HG03469 (cell line): Measurements from ENCODE around the gene TBP.
"Not testable (repeated sequence)": the region's sequence is repeated elsewhere in the genome, so short reads cannot be mapped to it uniquely, and the experiment has no call there.

ENCODE experiments used
- ATAC-seq: cut with Tn5 transposase; IDR thresholded peaks from one replicate; pipeline ENCODE4 v1.9.1; 2021; ENCODE audit warnings: mild to moderate bottlenecking, moderate library complexity, moderate number of reproducible peaks; ENCODE audit not compliant: unreplicated experiment

The TBP gene

DNA sequence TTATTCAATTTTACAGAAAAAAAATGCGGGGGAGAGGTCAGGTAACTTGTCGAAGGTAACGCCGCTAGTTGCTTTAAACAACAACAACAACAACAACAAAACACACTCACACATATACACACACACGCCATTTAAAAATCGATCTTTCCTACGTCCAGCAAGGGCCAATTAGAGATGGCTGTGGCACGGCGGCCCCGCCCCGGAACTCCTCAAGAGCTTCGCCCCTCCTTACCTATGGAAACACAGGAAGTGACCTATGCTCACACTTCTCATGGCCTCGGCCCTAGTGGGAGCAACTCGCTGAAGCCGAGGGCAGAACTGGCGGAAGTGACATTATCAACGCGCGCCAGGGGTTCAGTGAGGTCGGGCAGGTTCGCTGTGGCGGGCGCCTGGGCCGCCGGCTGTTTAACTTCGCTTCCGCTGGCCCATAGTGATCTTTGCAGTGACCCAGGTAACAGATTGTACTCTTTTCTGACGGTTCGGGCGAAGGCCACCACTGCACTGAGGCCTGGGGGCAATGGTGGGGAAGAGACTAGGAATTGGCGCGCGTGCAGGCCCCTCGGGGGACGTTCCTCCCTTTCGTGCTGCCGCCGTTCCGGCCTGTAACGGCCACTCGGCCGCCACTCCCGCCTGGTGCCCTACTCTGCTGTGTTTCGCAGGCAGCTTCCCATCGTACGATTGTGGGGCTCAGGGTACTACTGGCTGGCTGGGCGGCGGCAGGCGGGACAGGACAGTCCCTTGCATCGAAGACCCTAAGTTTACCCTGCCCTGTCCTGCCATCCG, at the start of gene TBP:
TSS of gene TBP (plus strand) at position 357 of the 783 bp plus-strand sequence. CDS start 2,661 bp downstream, outside the sequence.
- ATAC-seq: peak; percentile 97

DNA sequence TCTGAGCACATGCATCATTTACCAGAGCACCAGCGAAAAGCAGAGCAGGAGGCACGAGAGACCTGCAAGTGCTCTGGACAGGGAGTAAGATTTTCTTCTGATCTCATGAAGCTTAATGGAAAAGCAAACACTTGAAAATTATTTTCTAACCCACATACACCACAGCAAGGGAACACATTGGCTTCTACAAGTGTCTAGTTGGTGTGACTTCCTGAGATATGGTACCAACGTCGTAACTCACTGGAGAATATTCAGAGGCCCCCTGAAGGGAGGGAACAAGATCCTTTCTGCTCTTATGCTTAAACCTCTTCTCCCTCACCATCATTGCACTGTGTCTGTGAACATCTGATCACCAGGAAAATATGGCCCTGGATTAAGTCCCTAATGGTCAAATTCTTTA, 49.7 kb upstream of the TBP start:
- ATAC-seq: no peak

DNA sequence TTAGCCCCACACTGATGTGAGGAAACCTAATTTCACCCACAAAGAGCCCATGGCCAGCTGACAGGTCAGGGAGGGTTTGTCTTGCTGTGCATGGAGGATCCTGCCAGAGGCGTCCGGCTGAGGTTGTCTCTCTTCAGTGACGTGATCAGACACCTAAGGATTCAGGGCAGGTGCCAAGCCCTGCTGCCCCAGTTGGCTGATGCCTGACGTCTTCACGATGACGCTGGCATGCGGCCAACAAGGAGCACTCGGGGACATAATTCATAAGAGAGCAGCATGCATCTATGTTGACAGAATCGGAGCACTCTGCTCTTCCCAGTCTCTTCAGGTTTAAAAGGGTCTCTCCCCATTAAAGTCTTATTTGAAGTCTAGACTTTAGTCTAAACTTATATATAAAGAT, 48.9 kb upstream of the TBP start:
- no peak for ATAC-seq

DNA sequence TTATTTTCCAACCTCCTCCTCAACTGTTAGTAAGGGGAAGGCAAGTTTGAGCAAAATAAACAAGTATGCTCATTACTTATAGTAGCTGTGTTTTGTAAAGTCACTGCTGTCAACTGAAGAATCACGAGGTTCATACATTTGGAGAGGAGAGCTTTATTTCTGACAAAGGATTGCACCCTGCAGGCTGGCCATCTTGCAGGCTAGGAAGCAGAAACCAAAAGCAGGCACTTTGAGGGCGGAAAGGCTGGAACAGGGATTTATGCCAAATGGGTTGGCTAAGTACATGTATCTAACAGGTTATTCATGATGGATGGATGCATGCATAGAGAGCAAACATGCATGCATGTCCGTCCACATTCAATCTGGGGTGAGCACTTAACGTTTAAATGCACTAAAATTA, 47.7 kb upstream of the TBP start:
- ATAC-seq: no peak

DNA sequence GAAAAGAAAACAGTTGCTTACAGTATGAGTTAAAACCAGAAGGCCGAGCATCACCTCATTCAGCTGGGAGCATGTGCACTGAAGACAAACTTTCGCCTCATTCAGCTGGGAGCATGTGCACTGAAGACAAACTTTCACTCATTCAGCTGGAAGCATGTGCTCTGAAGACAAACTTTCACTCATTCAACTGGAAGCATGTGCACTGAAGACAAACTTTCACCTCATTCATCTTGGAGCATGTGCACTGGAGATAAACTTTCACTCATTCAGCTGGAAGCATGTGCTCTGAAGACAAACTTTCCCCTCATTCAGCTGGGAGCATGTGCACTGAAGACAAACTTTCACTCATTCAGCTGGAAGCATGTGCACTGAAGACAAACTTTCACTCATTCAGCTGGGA, 46.4 kb upstream of the TBP start:
- not testable (repeated sequence) for ATAC-seq

DNA sequence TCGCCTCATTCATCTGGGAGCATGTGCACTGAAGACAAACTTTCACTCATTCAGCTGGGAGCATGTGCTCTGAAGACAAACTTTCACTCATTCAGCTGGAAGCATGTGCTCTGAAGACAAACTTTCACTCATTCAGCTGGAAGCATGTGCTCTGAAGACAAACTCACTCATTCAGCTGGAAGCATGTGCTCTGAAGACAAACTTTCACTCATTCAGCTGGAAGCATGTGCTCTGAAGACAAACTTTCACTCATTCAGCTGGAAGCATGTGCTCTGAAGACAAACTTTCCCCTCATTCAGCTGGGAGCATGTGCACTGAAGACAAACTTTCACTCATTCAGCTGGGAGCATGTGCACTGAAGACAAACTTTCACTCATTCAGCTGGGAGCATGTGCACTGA, 45.9 kb upstream of the TBP start:
- ATAC-seq: not testable (repeated sequence)

DNA sequence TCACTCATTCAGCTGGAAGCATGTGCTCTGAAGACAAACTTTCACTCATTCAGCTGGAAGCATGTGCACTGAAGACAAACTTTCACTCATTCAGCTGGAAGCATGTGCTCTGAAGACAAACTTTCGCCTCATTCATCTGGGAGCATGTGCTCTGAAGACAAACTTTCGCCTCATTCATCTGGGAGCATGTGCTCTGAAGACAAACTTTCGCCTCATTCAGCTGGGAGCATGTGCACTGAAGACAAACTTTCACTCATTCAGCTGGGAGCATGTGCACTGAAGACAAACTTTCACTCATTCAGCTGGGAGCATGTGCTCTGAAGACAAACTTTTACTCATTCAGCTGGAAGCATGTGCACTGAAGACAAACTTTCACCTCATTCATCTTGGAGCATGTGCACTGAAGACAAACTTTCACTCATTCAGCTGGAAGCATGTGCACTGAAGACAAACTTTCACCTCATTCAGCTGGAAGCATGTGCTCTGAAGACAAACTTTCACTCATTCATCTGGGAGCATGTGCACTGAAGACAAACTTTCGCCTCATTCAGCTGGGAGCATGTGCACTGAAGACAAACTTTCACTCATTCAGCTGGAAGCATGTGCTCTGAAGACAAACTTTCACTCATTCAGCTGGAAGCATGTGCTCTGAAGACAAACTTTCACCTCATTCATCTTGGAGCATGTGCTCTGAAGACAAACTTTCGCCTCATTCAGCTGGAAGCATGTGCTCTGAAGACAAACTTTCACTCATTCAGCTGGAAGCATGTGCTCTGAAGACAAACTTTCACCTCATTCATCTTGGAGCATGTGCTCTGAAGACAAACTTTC, 45.1 kb upstream of the TBP start:
- ATAC-seq: not testable (repeated sequence)

DNA sequence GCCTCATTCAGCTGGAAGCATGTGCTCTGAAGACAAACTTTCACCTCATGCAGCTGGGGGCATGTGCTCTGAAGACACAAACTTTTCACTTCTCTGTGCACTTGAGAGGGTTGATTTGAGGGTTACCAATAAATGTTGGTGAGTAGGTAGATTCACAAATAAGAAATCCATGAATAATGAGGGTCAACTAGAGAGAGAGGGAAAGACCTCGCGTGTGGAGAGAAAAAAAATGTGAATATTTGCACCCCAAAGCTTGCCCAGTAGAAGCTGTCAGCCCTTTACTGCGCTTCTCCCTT, 44.5 kb upstream of the TBP start:
- ATAC-seq: no peak

DNA sequence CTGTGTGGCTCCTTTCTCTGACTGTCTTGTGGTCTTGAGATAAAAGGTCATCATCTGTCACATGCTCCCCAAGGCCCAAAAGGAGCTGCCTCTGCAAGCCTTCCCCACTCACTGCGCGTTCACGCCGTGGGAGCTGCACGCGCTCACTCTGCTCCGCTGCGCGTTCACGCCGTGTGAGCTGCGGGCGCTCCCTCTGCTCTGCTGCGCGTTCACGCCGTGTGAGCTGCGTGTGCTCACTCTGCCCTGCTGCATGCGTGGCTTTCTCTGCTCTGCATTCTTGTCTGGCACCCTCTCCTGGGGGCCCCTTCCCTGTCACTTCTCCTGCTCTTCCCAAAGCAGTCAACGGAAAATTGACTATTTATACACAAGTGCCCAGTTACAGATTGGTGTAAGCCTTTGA, 43.5 kb upstream of the TBP start:
- ATAC-seq: no peak

DNA sequence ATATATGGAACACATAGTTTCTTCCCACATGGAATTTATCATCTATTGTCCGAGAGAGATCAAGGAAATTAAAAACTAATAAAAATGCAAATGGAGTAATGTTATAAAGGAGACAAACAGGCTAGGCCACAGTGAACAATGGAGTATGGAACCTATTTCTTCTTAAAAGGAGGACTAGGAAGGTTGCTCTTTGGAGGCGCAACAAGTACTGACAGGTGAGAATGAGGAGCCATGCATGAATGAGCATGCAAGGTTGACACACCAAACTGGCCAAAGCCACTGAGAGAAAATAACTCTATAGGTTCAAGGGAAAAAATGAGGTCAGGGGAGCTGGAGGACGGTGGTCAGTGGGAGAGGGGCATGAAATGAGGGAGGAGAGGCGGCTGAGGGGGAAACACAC, 41.9 kb upstream of the TBP start:
- ATAC-seq: no peak

DNA sequence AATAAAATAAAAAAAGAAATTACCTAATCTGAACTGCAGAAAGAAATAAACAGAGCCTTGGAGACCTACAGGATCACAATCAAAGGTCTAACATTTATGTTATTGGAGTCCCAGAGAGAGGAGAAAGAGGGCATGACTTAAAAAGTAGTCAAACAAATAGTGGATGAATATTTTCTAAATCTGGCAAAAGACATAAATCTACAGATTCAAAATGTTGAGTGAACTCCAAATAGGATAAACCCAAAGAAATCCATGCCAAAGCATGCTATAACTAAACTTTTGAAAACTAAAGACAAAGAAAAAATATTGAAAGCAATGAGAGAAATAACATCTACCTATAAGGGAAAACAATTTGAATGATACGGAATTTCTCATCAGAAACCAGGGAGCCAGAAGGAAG, 39.3 kb upstream of the TBP start:
- no peak for ATAC-seq

DNA sequence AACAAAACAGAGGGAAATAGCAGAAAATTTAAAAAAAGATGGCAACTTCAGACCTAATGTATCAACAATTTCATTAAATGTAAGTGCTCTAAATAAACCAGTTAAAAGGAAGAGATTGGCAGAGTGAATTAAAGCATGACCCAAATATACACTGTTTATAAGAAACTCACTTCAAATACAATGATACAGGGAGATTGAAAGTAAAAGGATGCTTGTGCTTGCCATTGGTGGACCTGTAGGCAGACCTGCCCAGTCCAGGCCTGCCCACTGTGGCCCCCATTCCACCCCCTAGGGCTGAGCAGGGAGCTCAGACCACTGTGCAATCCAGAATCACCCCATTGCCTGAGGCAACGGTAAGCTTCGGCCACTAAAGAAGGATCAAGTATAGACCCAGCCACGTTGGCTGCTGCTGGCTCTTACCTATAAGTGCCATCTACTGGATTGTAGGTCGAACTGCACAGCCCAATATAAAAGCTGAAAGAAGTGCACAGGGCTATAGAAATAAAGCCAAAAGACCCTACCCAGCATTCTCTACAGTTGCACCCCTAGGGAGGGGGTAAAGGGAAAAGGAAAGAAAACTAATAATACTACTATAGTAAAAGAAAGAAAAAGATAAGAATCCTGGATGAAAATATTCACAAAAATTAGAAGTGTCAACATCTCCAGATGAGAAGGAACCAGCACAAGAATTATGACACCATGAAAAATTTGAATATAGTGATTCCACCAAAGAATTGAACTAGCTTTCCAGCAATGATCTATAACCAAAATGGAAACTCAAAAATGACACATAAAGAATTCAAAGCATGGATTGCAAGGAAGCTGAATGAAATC, 37.2 kb upstream of the TBP start:
- peak; percentile 95 for ATAC-seq

DNA sequence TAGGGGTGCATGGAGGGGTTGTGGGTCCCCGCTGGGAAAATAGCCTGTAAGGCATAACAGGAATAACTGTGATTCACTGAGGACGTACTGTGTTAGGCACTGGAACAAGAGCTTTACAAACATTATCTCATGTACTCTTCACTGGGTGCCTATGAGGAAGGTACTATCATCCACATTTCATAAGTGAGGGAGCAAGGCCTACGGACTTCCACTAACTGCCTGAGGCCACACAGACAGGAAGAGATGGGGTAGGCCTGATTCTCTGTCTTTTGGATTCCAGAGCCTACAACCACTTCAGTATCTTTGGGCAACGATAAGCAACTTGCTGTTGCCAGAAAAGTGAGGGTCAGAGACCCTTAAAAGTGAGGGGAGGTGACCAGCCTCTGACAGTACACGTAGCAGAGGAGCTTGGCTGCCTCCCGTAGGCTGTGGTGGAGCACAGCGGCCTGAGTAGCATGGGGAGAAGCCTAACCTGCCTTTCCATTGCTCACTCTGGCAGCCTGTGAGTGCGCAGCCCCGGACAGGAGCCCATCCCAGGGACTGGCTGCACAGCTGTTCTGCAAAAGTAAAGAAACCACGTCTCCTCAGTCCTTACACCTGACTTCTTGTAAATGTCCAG, 31.5 kb upstream of the TBP start:
- no peak for ATAC-seq

DNA sequence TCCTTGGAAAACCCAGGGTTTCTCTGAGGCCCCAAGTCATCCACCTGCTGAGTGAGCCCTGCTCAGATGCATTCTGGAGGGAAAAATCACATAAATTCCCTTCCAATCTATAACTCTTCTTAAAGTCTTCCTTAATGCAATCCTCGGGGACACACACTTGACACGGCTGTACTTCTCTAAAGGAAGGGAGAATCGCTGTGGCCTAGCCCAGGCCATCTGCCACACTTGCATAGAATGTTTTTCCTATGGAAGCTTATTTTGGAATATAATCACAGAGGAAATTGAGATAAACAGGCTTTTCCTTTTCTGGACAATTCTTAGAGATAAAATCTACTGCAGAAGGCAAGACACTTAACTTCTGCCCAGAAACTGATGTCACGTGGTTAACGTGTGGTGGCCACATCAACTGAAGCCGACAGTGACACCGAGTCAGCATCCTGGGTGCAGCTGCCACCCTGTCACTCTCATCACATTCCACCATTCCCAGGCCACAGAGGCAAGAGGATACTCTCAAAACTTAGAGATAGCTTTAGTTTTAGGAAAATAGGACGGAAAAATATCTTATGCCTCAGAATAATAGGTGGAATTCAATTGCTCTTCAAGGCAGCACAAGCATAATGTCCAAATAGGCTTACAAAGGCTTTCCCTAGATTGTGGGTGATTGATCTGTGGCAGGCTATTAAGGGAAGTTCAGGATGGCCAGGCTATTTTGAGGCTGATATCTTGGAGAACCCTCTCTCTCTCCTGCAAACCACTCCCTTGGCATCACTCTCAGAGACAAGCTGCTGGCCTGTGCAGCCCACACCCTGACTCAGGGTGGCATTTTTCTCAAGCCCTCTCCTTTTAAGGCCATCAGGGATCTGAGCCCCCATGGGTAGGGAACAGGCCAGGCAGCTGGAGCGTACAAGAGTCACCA, 30.7 kb upstream of the TBP start:
- no peak for ATAC-seq

DNA sequence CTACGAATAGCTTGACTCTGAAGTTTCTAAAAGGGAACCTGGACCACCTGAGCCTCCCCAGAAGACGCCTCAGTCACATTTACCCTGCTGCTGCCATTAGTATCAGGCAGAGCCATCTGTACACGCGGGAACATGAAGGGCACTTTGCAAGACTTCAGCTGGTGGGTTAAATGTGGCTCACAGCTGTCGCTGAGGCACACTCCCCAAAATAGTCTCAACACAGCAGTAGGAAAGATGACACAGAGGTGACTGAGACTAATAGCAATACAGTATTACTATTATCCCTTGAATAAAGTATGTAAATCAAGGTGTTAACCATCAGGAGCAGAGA, 30.0 kb upstream of the TBP start:
- no peak for ATAC-seq

DNA sequence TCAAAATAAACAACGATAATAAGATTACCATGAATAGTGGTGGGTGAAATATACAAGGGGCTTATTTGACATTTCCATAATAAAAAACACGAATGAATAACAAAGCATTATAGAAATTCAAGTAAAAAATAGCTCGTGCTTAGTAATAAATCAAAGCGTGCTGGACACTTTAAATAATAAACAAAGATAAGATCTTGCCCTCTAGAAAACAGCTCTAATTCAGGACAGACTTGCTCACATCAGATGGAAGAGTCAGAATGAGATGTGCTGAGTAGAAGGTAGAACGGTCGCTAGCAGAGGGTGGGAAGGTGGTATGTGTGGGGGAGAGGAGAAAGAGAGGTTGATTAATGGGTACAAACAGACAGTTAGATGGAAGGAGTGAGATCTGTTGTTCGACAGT, 28.4 kb upstream of the TBP start:
- ATAC-seq: no peak

DNA sequence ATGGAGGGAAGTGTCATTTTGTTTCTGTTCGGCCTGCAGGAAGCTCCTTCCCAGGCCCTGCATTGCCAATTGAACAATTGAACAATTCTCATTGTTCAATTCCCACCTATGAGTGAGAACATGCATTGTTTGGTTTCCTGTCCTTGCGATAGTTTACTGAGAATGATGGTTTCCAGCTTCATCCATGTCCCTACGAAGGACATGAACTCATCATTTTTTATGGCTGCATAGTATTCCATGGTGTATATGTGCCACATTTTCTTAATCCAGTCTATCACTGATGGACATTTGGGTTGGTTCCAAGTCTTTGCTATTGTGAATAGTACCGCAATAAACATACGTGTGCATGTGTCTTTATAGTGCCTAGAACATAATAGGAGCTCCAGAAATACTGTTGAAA, 26.2 kb upstream of the TBP start:
- not testable (repeated sequence) for ATAC-seq

DNA sequence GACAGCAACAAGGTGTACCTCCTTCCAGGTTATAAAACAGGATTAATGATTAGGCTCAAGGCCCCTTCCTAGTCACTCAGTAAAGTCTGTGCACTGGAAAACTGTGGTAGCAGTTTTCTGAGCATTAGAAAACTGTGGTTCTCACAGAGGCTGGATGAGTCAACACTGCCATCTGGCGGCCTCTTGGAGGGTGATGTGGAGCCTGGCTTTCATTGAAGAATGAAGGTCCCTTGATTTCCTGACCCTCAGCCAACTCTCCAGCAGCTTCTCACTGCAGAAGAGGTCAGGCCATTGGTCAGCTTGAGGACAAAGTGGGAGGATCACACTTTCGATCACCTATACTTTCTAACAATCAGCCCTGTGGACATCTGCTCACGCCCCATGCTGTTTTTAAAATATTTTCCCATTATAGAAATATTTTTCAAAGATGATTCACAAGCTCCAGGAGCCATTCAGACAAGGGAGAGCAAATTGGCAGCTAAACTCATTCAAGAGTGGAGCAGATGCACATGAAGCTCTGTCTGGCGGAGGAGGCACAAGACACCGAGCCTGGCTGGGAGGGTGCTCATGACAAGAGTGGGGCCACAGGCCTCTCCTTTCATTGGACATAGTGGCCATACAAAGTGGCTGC, 24.2 kb upstream of the TBP start:
- peak; percentile 70 for ATAC-seq

DNA sequence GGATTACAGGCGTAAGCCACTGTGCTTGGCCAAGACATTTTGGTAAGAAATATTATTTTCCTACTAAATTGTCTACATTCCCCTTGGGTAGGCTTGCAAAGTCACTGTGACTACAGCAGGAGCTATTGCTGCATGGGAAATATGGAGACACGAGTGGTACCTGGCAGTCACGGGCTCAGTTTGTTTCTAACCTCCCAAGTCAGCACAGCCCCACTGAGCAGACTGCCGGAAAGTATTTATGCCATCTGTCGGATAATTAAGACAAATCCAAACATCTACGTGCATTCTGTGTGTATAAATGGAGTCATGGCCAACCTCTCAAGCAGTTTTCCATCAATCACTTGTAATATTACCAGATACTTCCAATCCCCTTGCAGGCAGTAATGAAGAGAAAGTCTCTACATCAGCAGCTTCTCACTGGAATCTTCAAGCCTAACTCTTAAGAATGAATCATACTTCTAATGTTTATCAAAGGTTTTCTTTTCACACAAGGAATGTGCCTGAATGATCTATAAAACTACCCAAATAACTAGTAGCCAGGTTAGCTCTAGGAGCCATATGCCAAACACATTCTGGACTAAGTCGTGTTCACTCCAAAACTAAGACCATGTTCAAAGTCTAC, 21.2 kb upstream of the TBP start:
- ATAC-seq: no peak
